Fibroblast of peridontal ligament (primary cell): ENCODE data around the gene ZNF784.
A peak's percentile ranks its signal among the peaks of the same experiment; 100 is the strongest.

Source experiments
- DNase-seq: peaks from one replicate; pipeline ENCODE4 v3.0.0-alpha.2; 2010; ENCODE audit errors: extremely low read depth

Gene ZNF784

DNA sequence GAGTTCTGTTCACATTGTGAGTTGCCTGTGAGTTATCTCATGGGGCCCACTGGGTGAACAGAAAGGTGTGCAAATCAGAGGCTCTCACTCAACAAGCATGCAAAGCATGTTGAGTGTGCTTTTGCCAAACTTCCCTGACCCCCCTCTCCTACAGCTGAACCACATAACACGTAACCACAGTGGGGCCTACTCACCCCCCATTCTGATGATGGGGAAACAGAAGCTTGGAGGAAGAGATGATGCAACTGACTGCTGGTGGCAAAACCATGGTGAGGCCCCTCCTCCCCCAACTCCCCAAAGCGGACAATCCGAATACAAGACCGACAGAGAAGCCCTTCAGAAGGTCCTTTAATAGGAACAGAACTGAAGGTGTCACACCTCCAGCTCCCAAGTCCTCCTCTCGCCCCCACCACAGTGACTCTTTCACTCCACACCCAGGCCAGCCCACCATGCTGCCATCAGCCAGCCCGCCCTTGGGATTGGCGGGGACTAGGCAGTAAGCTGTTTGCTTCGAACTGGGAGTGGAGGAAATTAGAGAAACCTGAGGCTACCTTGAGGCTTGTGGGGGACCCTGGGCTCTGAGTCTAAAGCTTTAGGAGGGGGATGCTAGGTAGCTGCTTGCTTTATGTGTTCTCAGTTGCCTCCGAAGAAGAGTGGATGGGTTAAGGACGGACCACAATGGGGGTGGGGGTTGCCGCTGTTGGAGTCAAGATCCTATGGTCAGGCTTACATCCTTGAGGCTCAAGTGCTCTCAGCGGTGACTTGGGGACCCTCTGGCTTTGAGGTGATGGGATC is 3.8 kb downstream of the ZNF784 start:
- no peak for DNase-seq

- DNase-seq = peak; percentile 82
These were observed 5.1 kb downstream of the ZNF784 start for GRCh38 chr19:55619286-55619685.

GRCh38 chr19:55618426-55618825 is 5.9 kb downstream of the ZNF784 start:
- no peak for DNase-seq

DNA sequence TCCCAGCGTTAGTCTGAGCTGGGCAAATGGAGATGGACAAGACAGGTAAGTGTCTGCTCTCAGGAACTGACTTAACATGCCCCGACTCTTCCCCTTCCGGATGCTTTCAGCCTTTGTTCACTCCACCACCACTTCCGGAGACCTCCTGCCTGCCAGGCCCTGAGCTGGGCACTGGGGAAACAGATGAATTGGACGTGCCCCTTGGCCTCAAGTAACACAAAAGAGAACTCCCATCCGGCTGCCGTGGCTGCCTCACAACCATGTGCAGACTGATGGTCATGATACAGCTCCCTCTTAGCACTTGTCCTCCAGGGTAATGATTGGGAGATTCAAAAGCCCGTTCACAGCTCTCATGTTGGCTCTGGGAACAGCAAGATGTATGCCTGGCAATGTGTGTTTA is 6.9 kb downstream of the ZNF784 start:
- DNase-seq = no peak

GRCh38 chr19:55616395-55616875 is 7.9 kb downstream of the ZNF784 start:
- no peak for DNase-seq

- no peak for DNase-seq
These were observed 8.6 kb downstream of the ZNF784 start for GRCh38 chr19:55615543-55616394.

- DNase-seq = no peak
These were observed 9.4 kb downstream of the ZNF784 start for GRCh38 chr19:55614711-55615542.

DNA sequence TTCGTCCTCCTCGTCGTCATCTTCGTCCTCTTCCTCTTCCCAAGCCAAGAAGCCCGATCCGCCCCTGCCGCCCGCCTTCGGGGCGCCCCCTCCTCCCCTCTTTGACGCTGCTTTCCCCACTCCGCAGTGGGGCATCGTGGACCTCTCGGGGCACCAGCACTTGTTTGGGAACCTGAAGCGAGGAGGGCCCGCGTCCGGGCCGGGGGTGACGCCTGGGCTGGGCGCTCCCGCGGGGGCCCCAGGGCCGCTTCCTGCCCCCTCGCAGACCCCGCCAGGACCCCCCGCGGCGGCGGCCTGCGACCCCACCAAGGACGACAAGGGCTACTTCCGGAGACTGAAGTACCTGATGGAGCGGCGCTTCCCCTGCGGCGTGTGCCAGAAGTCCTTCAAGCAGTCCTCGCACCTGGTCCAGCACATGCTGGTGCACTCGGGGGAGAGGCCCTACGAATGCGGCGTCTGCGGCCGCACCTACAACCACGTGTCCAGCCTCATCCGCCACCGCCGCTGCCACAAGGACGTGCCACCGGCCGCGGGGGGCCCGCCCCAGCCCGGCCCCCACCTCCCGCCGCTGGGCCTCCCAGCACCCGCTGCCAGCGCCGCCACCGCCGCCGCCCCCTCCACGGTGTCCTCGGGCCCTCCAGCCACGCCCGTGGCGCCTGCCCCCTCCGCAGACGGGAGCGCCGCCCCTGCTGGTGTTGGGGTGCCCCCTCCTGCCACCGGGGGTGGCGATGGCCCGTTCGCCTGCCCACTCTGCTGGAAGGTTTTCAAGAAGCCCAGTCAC is 10.2 kb downstream of the ZNF784 start:
- DNase-seq = no peak

DNA sequence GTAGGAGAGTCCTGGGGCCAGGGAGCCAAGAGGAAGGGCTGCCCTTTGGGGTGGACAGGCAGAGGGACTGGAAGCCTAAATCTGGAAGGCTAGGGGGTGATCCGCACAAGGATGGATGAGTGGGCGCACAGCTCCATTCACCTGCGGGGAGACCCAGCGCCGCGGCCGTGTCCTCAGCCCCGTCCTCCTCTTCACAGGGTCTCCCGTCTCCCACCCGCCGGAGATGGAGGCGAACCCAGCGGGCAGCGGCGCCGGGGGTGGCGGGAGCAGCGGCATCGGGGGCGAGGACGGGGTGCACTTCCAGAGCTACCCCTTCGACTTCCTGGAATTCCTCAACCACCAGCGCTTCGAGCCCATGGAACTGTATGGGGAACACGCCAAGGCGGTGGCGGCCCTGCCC is 11.0 kb downstream of the ZNF784 start:
- DNase-seq = no peak

GRCh38 chr19:55611983-55612645 is 12.3 kb downstream of the ZNF784 start:
- no peak for DNase-seq

- no peak for DNase-seq
These were observed 12.9 kb downstream of the ZNF784 start for GRCh38 chr19:55611300-55611982.

DNA sequence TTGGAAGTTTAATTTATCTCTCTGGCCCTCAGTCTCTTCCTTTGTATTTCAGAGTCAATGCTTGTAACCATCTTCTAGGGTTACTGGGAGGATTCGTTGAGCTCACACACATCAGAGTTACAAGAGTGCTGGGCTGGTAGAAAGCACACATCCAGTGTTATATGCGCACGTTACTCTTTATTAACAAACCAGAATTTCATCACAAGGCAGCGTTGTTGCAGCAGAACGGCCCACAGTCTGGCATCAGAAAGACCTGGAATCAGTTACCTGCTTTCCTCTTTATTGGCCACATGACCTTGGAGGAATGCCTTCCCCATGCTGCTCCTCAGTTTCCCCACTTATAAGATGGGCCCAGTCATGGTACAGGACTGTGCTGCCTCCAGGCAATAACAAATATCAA is 15.0 kb downstream of the ZNF784 start:
- no peak for DNase-seq

GRCh38 chr19:55606817-55607216 is 17.5 kb downstream of the ZNF784 start:
- DNase-seq = no peak

DNA sequence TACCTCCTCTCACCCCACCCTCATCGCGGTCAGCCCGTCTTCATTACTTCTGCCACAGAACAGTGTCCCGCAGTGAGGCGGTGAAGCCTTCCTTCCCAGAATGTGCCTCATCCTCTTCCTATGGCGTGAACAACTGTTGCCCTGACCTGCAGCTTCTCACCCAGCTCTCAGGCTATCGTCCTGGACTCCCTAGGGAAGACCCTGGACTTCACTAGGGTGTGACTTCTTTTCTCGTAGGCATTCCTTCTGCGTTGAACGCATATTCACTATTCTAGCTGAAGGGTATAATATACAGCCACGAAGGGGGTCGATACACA is 17.9 kb downstream of the ZNF784 start:
- DNase-seq = no peak

- DNase-seq = peak; percentile 78
These were observed 18.5 kb downstream of the ZNF784 start, which contains the start of gene ZNF865 for GRCh38 chr19:55605637-55606470. Gene ZNF865 (plus strand): TSS chr19:55605647. CDS start chr19:55613619, 7,972 bp downstream.

DNA sequence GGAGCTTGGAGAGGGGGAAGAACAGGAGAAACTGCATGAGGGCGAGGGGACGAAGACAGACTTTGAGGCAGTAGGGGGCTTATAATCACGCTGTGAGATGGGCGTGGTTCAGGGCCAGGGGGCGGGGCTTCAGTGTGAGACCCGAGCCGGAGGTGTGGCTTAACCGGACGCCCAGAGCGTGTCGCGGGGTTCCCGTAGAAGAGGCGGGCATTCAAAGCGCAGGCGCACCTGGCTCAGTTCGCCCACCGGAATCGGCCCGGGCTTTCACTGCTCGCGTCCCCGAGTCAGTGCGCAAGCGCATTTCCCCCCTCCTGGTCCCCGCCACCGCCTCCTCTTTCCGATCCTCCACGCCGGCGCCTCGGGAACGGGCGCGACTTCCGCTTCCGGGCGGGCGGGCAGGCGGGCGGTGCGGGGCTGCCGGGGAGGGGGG is 19.1 kb downstream of the ZNF784 start:
- DNase-seq = peak; percentile 95

DNA sequence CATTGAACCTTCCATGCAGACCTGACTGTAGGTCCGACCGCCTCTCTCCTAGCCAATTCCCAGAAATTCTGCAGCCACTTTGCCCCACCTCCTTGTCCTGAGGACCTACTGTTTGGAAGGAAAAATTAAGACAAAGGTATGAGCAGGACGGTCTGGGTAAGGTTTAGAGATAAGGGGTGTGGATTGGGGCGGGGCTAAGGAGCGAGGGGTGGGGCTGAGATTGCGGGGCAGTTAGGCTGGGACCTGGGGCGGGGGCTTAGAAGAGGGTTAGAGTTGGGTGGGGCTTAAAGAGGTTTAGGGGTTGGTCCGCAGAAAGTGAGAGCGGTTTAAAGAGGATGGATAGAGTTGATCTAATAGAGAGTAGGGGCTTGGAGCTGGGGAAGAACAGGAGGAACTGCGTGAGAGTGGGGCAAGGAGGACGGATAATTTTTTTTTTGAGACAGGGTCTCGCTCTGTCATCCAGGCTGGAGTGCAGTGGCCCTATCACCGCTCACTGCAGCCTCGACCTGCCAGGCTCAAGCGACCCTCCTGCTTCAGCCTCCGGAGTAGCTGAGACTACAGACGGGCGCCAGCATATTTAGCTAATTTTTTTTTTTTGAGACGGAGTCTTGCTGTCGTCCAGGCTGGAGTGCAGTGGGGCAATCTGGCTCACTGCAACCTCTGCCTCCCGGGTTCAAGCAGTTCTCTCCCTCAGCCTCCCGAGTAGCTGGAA is 20.6 kb downstream of the ZNF784 start:
- DNase-seq = no peak

DNA sequence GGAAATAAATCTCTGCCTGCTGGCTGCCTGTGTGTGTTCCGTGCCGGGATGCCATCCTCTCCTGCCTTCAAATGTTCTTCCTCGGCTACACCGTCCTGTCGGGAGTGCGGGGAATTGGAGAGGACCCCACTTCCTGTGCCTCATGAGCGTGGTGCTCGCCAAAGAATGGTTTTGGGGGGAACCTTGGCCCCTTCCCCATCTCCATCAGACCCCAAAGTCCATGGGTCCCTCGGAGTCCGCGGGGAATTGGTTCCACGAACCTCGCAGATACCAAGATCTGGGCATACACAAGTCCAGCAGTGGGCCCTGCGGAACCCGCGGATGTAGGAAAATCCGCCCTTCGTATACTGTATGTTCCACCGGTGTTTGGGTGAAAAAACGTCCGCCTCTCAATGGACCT is 21.3 kb downstream of the ZNF784 start:
- no peak for DNase-seq
